ENCODE data around the gene ZDHHC22.

Gene ZDHHC22
- total RNA-seq, result 0 reads per million in 3 donors

- no peak for DNase-seq
- Histone ChIP-seq H3K4me3 (ENCODE audit: insufficient read depth, low read depth, low read length, poor library complexity, severe bottlenecking) (no peak within 1 kb of the TSS), H3K4me1 (ENCODE audit: control insufficient read depth, insufficient read depth, low read length, poor library complexity, severe bottlenecking) (peaks cover 25% of the 10 kb centered on the region), H3K36me3 (ENCODE audit: control insufficient read depth, insufficient read depth, low read length) (no peaks in the 10 kb centered on the region), H3K27me3 (replicated peaks; ENCODE audit: control insufficient read depth, insufficient read depth, low read length, poor library complexity, severe bottlenecking) (peaks cover 37% of the 10 kb centered on the region), H3K27ac (ENCODE audit: insufficient read depth, low read length, poor library complexity, severe bottlenecking) (no peak within 1 kb of the TSS), H3K9me3 (ENCODE audit: control insufficient read depth, low read length) (no peaks in the 10 kb centered on the region)
Measured at GRCh38 chr14:77141214-77142004, at the start of gene ZDHHC22. Gene ZDHHC22, minus strand, starts transcription at chr14:77141791. Its CDS starts 2,053 bp downstream, at chr14:77139738.

GRCh38 chr14:77190977-77191376 lies 49.4 kb upstream of the ZDHHC22 start:
- no peak overlapping the region for H3K4me3 ChIP-seq (ENCODE audit: insufficient read depth, low read depth, low read length, poor library complexity, severe bottlenecking)
- DNase-seq, result no peak
- H3K9me3 ChIP-seq (ENCODE audit: control insufficient read depth, low read length), result no peaks in the 10 kb centered on the region
- no peaks in the 10 kb centered on the region for H3K36me3 ChIP-seq (ENCODE audit: control insufficient read depth, insufficient read depth, low read length)
- H3K27ac ChIP-seq (ENCODE audit: insufficient read depth, low read length, poor library complexity, severe bottlenecking), result no peak overlapping the region
- H3K27me3 ChIP-seq (replicated peaks; ENCODE audit: control insufficient read depth, insufficient read depth, low read length, poor library complexity, severe bottlenecking), result no peaks in the 10 kb centered on the region
- H3K4me1 ChIP-seq (ENCODE audit: control insufficient read depth, insufficient read depth, low read length, poor library complexity, severe bottlenecking), result no peaks in the 10 kb centered on the region

GRCh38 chr14:77189479-77189878 lies 47.9 kb upstream of the ZDHHC22 start:
- H3K27me3 ChIP-seq (replicated peaks; ENCODE audit: control insufficient read depth, insufficient read depth, low read length, poor library complexity, severe bottlenecking), result no peaks in the 10 kb centered on the region
- DNase-seq, result no peak
- H3K4me3 ChIP-seq (ENCODE audit: insufficient read depth, low read depth, low read length, poor library complexity, severe bottlenecking), result no peak overlapping the region
- no peak overlapping the region for H3K27ac ChIP-seq (ENCODE audit: insufficient read depth, low read length, poor library complexity, severe bottlenecking)
- no peaks in the 10 kb centered on the region for H3K36me3 ChIP-seq (ENCODE audit: control insufficient read depth, insufficient read depth, low read length)
- no peaks in the 10 kb centered on the region for H3K9me3 ChIP-seq (ENCODE audit: control insufficient read depth, low read length)
- H3K4me1 ChIP-seq (ENCODE audit: control insufficient read depth, insufficient read depth, low read length, poor library complexity, severe bottlenecking), result no peaks in the 10 kb centered on the region

GRCh38 chr14:77187649-77188012 lies 46.0 kb upstream of the ZDHHC22 start:
- peaks cover 2% of the 10 kb centered on the region for H3K4me1 ChIP-seq (ENCODE audit: control insufficient read depth, insufficient read depth, low read length, poor library complexity, severe bottlenecking)
- DNase-seq, result no peak
- H3K27ac ChIP-seq (ENCODE audit: insufficient read depth, low read length, poor library complexity, severe bottlenecking), result no peak overlapping the region
- no peaks in the 10 kb centered on the region for H3K36me3 ChIP-seq (ENCODE audit: control insufficient read depth, insufficient read depth, low read length)
- peaks cover 13% of the 10 kb centered on the region for H3K27me3 ChIP-seq (replicated peaks; ENCODE audit: control insufficient read depth, insufficient read depth, low read length, poor library complexity, severe bottlenecking)
- H3K4me3 ChIP-seq (ENCODE audit: insufficient read depth, low read depth, low read length, poor library complexity, severe bottlenecking), result no peak overlapping the region
- H3K9me3 ChIP-seq (ENCODE audit: control insufficient read depth, low read length), result no peaks in the 10 kb centered on the region

- H3K4me3 ChIP-seq (ENCODE audit: insufficient read depth, low read depth, low read length, poor library complexity, severe bottlenecking), result no peak overlapping the region
- no peaks in the 10 kb centered on the region for H3K36me3 ChIP-seq (ENCODE audit: control insufficient read depth, insufficient read depth, low read length)
- no peak for DNase-seq
- H3K4me1 ChIP-seq (ENCODE audit: control insufficient read depth, insufficient read depth, low read length, poor library complexity, severe bottlenecking), result peaks cover 7% of the 10 kb centered on the region
- peaks cover 18% of the 10 kb centered on the region for H3K27me3 ChIP-seq (replicated peaks; ENCODE audit: control insufficient read depth, insufficient read depth, low read length, poor library complexity, severe bottlenecking)
- no peak overlapping the region for H3K27ac ChIP-seq (ENCODE audit: insufficient read depth, low read length, poor library complexity, severe bottlenecking)
- no peaks in the 10 kb centered on the region for H3K9me3 ChIP-seq (ENCODE audit: control insufficient read depth, low read length)
Measured at GRCh38 chr14:77186911-77187648, 45.5 kb upstream of the ZDHHC22 start.

- Histone ChIP-seq H3K27me3 (replicated peaks; ENCODE audit: control insufficient read depth, insufficient read depth, low read length, poor library complexity, severe bottlenecking) (peaks cover 18% of the 10 kb centered on the region), H3K9me3 (ENCODE audit: control insufficient read depth, low read length) (no peaks in the 10 kb centered on the region), H3K36me3 (ENCODE audit: control insufficient read depth, insufficient read depth, low read length) (no peaks in the 10 kb centered on the region), H3K4me3 (ENCODE audit: insufficient read depth, low read depth, low read length, poor library complexity, severe bottlenecking) (no peak overlapping the region), H3K27ac (ENCODE audit: insufficient read depth, low read length, poor library complexity, severe bottlenecking) (no peak overlapping the region), H3K4me1 (ENCODE audit: control insufficient read depth, insufficient read depth, low read length, poor library complexity, severe bottlenecking) (peaks cover 15% of the 10 kb centered on the region)
- no peak for DNase-seq
Measured at GRCh38 chr14:77185093-77185465, 43.5 kb upstream of the ZDHHC22 start.

GRCh38 chr14:77184396-77185092 lies 43.0 kb upstream of the ZDHHC22 start:
- peaks cover 18% of the 10 kb centered on the region for H3K27me3 ChIP-seq (replicated peaks; ENCODE audit: control insufficient read depth, insufficient read depth, low read length, poor library complexity, severe bottlenecking)

GRCh38 chr14:77183896-77184295 lies 42.3 kb upstream of the ZDHHC22 start:
- H3K27ac ChIP-seq (ENCODE audit: insufficient read depth, low read length, poor library complexity, severe bottlenecking), result no peak overlapping the region
- no peaks in the 10 kb centered on the region for H3K9me3 ChIP-seq (ENCODE audit: control insufficient read depth, low read length)
- H3K36me3 ChIP-seq (ENCODE audit: control insufficient read depth, insufficient read depth, low read length), result no peaks in the 10 kb centered on the region
- no peak for DNase-seq
- peaks cover 18% of the 10 kb centered on the region for H3K27me3 ChIP-seq (replicated peaks; ENCODE audit: control insufficient read depth, insufficient read depth, low read length, poor library complexity, severe bottlenecking)
- H3K4me3 ChIP-seq (ENCODE audit: insufficient read depth, low read depth, low read length, poor library complexity, severe bottlenecking), result no peak overlapping the region
- peaks cover 15% of the 10 kb centered on the region for H3K4me1 ChIP-seq (ENCODE audit: control insufficient read depth, insufficient read depth, low read length, poor library complexity, severe bottlenecking)

More at GRCh38 chr14:77184396-77185092, 43.0 kb upstream of the ZDHHC22 start:
- H3K9me3 ChIP-seq (ENCODE audit: control insufficient read depth, low read length), result no peaks in the 10 kb centered on the region
- no peak for DNase-seq
- no peaks in the 10 kb centered on the region for H3K36me3 ChIP-seq (ENCODE audit: control insufficient read depth, insufficient read depth, low read length)
- no peak overlapping the region for H3K27ac ChIP-seq (ENCODE audit: insufficient read depth, low read length, poor library complexity, severe bottlenecking)
- H3K4me1 ChIP-seq (ENCODE audit: control insufficient read depth, insufficient read depth, low read length, poor library complexity, severe bottlenecking), result peaks cover 15% of the 10 kb centered on the region
- no peak overlapping the region for H3K4me3 ChIP-seq (ENCODE audit: insufficient read depth, low read depth, low read length, poor library complexity, severe bottlenecking)

GRCh38 chr14:77181603-77182437 lies 40.2 kb upstream of the ZDHHC22 start, which contains the start of gene TMEM63C:
Gene TMEM63C, plus strand, starts transcription at chr14:77181798. Its CDS starts 37,016 bp downstream, at chr14:77218814.
- Histone ChIP-seq H3K27me3 (replicated peaks; ENCODE audit: control insufficient read depth, insufficient read depth, low read length, poor library complexity, severe bottlenecking) (peaks cover 18% of the 10 kb centered on the region), H3K9me3 (ENCODE audit: control insufficient read depth, low read length) (no peaks in the 10 kb centered on the region), H3K27ac (ENCODE audit: insufficient read depth, low read length, poor library complexity, severe bottlenecking) (no peak within 1 kb of the TSS), H3K36me3 (ENCODE audit: control insufficient read depth, insufficient read depth, low read length) (no peaks in the 10 kb centered on the region), H3K4me3 (ENCODE audit: insufficient read depth, low read depth, low read length, poor library complexity, severe bottlenecking) (peak within 1 kb of the TSS; percentile 78), H3K4me1 (ENCODE audit: control insufficient read depth, insufficient read depth, low read length, poor library complexity, severe bottlenecking) (peaks cover 15% of the 10 kb centered on the region)
- peak in 2 of 3 donors; percentile 16 to 30 for DNase-seq
